WERI-Rb-1 (cell line): ENCODE data around the gene MCTP1.
A peak's percentile ranks its signal among the peaks of the same experiment; 100 is the strongest.

Experiments used
- DNase-seq: peaks from one replicate; pipeline ENCODE4 v3.0.0-alpha.2; 2020
- H3K27ac ChIP-seq: fragments of 250-450 bp; sonication (Bioruptor Pico); 2 replicates; pipeline ENCODE4 v1.5.1; 2020; ENCODE audit warnings: mild to moderate bottlenecking, moderate library complexity
- H3K27me3 ChIP-seq: fragments of 250-450 bp; sonication (Bioruptor Pico); 2 replicates; pipeline ENCODE4 v1.5.1; 2021; ENCODE audit warnings: mild to moderate bottlenecking, low read depth, moderate library complexity; ENCODE audit not compliant: insufficient read depth, severe bottlenecking
- H3K36me3 ChIP-seq: fragments of 250-450 bp; sonication (Bioruptor Pico); 2 replicates; pipeline ENCODE4 v1.5.1; 2020; ENCODE audit warnings: mild to moderate bottlenecking, moderate library complexity
- H3K4me3 ChIP-seq: 2 replicates; pipeline ENCODE4 v1.5.1; 2011; ENCODE audit warnings: low read depth, mild to moderate bottlenecking, control low read depth, low read length
- H3K9me3 ChIP-seq: fragments of 250-450 bp; sonication (Bioruptor Pico); 2 replicates; pipeline ENCODE4 v1.5.1; 2021; ENCODE audit warnings: mild to moderate bottlenecking, moderate library complexity; ENCODE audit not compliant: severe bottlenecking
- CTCF ChIP-seq: IDR thresholded peaks from 2 replicates; pipeline ENCODE4 v1.5.1; 2011; ENCODE audit warnings: low read depth, mild to moderate bottlenecking, control low read depth, inconsistent platforms, low read length

MCTP1 gene

GRCh38 chr5:95283022-95283615, 1.8 kb downstream of the MCTP1 start:
- no peak for DNase-seq
- no peak overlapping the region for H3K27ac ChIP-seq
- no peaks in the 10 kb centered on the region for H3K9me3 ChIP-seq
- no peak for TF ChIP-seq CTCF
- H3K36me3 ChIP-seq, result no peaks in the 10 kb centered on the region
- no peaks in the 10 kb centered on the region for H3K27me3 ChIP-seq
- H3K4me3 ChIP-seq, result peak overlapping the region; percentile 64

DNA sequence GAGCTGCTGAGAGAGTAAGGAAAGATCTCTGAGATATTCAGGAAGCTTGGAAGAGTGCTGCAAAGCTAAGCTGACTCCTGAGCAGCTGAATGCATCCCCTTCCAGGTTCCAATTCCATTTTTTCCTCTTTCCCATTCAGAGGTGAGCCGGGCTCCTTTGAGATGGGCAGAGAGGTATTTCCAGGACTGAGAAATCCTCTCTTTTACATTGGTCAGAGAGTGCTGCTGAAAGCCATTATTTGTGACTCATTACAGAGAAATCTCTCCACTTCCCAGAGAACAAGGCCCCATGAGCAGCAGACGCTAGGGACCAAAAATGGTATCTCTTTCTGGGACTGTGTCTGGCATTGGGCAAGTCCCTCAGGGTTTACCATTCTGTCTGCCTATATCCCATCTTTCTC, 3.7 kb downstream of the MCTP1 start:
- no peak for DNase-seq
- no peaks in the 10 kb centered on the region for H3K27me3 ChIP-seq

DNA sequence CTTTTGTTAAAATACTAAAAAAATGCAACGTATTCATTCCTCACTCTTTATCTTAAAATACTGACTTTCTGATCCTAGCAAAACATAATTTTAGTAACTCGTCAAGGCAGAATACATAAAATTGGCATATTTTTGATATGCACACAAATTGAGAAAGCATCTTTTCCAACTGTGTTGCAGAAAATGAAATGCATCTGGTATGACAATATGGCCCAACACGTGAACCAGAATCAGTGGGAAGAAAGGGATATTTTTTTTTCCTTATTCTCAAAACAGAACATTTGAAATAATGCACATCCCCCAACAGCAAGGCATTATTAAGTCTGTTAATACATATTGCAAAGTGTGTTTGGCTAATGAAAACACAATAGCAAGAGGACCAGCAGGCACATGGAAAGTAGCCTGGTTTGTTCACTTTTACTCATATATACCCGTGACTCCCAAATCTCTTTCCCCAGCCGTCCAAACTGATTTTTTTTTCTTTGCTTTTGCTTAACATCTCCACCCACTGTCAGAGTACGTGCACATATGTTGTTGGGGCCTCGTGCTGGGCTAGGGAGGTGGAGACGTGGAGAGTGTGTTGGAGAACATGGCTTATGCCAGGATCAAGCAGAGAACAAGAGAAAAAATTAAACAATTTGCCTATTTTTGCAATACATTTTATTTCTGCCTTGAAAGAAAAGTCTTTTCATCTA, 4.3 kb downstream of the MCTP1 start:
- H3K27ac ChIP-seq, result no peak overlapping the region
- H3K9me3 ChIP-seq, result no peaks in the 10 kb centered on the region
- no peaks in the 10 kb centered on the region for H3K36me3 ChIP-seq
- no peak for TF ChIP-seq CTCF
- DNase-seq, result no peak
- no peaks in the 10 kb centered on the region for H3K27me3 ChIP-seq
- H3K4me3 ChIP-seq, result no peak overlapping the region

More for the DNA sequence above, 3.7 kb downstream of the MCTP1 start:
- Histone ChIP-seq H3K27ac (no peak overlapping the region), H3K9me3 (no peaks in the 10 kb centered on the region), H3K4me3 (no peak overlapping the region), H3K36me3 (no peaks in the 10 kb centered on the region)
- TF ChIP-seq CTCF, result no peak

DNA sequence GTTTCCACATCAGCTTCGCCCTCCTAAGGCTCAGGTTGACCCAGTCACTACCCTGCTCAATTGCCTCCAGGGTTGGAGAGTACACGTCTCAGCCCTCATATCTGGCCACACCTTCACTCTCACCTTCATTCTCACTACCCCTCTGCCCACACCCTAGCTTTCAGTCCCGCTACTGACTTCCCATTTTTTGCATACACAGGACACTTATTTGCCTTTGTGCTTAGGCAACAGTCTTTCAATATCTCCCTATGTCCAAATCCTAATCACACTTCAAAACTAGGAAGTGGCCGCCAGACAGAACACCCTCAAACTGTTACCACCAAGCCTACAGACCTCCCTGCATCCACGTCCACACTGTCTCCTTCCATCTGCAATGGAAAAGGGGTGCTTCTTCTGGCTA, 10.9 kb downstream of the MCTP1 start:
- Histone ChIP-seq H3K27me3 (no peaks in the 10 kb centered on the region), H3K9me3 (no peaks in the 10 kb centered on the region), H3K4me3 (no peak overlapping the region), H3K27ac (no peak overlapping the region), H3K36me3 (no peaks in the 10 kb centered on the region)
- TF ChIP-seq CTCF, result no peak
- no peak for DNase-seq

GRCh38 chr5:95272316-95272929, 12.5 kb downstream of the MCTP1 start:
- DNase-seq, result no peak
- no peaks in the 10 kb centered on the region for H3K27me3 ChIP-seq
- no peak overlapping the region for H3K27ac ChIP-seq
- no peaks in the 10 kb centered on the region for H3K9me3 ChIP-seq
- no peak for TF ChIP-seq CTCF
- H3K4me3 ChIP-seq, result no peak overlapping the region
- H3K36me3 ChIP-seq, result no peaks in the 10 kb centered on the region
